ENCODE results near the gene GDPD5.
"Not testable (repeated sequence)": the region's sequence is repeated elsewhere in the genome, so short reads cannot be mapped to it uniquely, and the experiment has no call there.

GDPD5 gene

GRCh38 chr11:75424396-75424795, 101.3 kb downstream of the GDPD5 start:
- no peak for DNase-seq

- DNase-seq: no peak
These were observed 102.0 kb downstream of the GDPD5 start for GRCh38 chr11:75423721-75424120.

DNA sequence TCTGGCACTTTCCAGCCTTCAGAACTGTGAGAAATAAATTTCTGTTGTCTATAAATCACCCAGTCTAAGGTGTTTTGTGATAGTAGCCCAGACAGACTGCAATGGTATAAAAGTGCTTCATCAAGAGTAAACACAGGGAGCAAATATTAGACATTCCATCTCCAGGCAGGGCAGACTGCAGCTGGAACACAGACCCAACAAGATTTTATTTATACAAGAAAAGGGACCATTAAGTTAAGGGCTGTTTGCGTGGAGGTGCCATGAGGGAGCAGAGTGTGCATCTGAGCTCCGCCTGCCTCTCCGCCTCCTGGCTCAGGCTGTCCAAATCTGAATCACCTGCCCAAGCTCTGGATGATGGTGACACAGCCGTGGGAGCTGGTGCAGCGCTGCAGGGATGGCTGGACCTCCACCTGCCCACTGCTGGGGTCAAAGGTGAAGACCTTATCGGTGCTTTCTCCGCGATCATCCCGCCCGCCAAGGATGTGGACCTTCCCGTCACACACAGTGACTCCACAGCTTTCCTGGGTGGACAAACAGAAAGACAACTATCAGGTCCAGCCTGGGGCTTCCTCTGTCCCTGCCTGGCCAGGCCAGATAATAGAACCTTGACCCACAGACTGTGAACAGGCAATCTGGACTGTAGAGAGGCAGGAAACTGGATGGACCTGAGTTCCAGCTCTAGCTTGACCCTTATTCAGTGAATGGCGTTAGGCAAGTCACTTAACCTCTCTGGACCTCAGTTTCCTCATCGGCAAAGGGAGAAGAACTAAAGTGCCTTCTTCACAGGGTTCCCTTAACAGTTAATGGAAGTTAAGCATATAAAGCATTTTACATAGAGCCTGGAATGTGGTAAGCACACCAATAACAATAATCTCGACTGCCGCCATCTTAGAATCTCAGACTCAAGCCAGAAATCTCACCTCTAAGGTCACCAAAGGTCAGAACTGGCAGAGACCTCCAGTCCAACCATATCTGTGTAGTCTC, 103.2 kb downstream of the GDPD5 start:
- DNase-seq: no peak

- no peak for DNase-seq
These were observed 103.9 kb downstream of the GDPD5 start for GRCh38 chr11:75421902-75422247.

- DNase-seq: no peak
These were observed 104.6 kb downstream of the GDPD5 start for GRCh38 chr11:75421035-75421602.

- DNase-seq: no peak
These were observed 105.3 kb downstream of the GDPD5 start for GRCh38 chr11:75420224-75421034.

GRCh38 chr11:75413864-75414263, 111.9 kb downstream of the GDPD5 start:
- DNase-seq: no peak

GRCh38 chr11:75413146-75413545, 112.6 kb downstream of the GDPD5 start:
- DNase-seq: not testable (repeated sequence)

GRCh38 chr11:75409971-75410370, 115.8 kb downstream of the GDPD5 start:
- not testable (repeated sequence) for DNase-seq

GRCh38 chr11:75408957-75409219, 116.9 kb downstream of the GDPD5 start:
- DNase-seq: no peak

GRCh38 chr11:75406338-75406777, 119.4 kb downstream of the GDPD5 start:
- DNase-seq: no peak

DNA sequence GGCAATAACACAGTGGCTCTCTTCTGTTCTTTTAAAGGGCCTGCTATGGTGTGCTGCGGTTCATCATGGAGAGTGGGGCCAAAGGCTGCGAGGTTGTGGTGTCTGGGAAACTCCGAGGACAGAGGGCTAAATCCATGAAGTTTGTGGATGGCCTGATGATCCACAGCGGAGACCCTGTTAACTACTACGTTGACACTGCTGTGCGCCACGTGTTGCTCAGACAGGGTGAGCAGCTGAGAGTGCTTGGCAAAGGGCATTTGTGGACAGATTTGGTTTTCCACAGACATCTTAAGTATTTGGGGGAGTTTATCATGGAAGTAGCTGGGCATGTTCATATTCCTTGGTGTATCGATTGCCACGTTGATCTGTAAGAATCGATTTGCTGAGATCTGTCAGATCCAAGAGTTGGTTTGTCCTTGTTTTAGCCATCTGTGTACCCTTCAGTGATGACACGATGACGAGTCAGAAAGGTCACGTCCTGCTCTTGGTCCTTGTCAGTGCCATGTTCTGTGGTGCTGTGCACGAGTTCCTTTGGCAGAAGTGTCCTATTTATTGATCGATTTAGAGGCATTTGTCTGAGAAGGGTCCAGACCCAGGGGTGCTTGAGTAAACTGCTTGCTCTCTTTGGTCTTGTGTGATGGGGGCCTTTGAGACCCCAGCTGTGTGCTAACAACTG, 121.6 kb downstream of the GDPD5 start:
- no peak for DNase-seq

DNA sequence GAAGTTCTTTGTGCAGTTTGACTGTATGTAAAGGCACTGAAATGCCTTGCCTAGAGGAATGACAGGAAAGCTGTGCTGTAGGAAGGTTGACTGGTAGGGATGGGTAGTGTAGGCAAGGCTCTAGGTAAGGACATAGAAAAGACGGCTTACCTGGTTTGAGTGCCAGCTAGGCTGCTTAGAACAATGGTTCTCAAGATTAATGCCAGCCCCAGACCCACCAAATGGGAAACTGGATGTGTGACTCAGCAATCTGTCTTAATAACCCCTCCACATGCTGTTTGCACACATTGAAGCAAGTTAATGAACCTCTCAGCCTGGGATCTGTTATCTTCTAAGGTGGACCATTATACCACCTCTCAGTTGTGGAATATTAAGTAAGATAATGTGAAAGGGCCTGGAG, 122.7 kb downstream of the GDPD5 start:
- no peak for DNase-seq

DNA sequence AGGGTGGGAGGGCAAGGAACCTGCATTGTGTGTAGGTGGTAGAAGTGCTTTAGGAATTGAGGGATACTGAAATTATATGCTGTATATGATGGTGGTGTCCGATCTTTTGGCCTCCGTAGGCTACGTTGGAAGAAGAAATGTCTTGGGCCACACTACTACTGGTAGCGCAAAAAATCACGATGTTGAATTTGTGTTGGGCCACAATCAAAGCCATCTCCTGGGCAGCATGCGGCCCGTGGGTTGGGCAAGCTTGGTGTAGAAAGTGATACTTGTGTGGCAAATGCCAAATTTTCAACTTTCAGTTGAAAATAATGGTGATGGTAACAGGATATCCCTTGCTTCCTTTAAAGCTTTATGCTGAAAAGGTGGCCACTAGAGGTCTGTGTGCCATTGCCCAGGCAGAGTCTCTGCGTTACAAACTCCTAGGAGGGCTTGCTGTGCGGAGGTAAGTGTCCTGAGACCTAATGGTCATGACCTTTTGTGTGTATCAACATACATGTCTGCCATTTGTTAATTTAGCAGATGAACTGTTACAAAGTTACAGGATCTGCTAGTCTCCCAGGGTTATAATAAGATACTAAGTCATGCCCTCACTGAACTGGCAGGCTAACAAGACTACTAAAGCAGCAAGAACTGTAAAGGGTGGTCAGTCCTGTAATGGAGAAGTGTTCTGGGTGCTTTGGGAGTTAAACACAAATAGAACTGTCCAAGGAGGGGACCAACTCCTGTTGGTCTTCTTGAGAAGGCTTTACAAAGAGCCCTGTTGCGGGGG, 123.6 kb downstream of the GDPD5 start:
- no peak for DNase-seq

DNA sequence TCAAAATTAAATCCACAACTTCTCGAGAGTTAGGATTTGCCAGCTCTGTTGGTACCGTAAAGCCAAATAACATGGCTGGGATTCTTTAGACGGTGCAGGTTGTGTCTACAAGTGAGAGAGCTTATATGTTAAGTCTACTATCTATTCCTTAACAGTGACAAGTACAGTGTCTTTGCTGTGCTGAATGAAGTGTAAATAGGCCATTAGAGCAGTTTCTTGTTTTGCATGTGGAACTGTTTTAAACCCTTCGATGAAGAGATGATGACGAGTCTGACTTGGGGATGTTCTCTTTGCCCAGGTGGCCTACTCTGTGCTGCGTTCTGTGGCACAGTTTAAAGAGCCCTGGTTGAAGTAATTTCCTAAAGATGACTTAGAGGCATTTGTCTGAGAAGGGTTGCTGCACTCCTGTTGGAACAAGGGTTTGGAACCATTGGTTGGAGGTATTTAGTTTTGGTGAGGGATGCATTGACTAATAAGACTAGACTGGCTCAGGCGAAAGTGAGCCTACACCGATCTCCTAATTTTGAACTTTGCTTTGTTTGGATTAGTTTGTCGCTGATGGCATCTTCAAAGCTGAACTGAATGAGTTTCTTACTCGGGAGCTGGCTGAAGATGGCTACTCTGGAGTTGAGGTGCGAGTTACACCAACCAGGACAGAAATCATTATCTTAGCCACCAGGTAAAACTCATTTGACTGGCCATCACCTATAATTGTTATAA, 125.4 kb downstream of the GDPD5 start:
- DNase-seq: no peak

DNA sequence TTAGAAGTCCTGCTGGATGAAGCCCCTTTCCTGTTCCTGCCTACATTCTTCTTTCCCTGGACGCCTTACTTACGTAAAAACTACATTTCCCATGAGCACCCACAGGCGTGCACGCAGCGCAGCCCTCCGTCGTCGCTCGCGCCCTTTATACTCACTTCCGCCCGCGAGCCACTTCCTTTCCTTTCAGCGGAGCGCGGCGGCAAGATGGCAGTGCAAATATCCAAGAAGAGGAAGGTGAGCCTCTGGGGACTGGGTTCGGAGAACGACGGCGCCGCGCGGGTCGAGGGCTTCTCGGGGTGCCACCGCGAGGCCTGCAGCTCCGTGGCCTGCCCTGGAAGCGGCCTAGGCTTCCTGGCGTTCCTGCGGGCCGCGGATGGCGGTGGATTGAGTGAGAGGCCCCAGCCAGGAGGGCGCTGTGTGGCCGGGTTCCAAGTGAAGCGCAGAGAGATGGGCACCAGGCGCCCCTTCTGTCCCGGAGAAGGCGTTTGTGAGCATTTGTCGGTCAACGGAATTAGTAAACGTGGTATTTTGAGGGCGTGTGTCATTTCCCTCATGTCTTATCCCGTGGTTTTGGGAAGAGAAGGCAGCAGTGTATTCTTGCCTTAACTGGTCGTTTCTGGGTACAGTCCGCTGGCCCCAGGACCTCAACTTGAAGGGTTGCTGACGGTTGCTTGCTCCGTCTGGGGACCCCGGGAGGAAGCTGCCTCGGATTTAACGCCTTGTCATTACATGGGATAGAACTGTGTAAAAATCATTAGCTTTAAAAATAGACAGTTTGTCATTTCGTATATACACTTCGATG, 126.2 kb downstream of the GDPD5 start, which contains the start of gene RPS3:
Gene RPS3 (plus strand): TSS at position 175 of the 802 bp plus-strand sequence. CDS start 30 bp downstream, at position 205.
- peak; percentile 91 for DNase-seq

GRCh38 chr11:75398906-75399305, 126.8 kb downstream of the GDPD5 start:
- DNase-seq: no peak

GRCh38 chr11:75394085-75394840, 131.5 kb downstream of the GDPD5 start:
- no peak for DNase-seq

GRCh38 chr11:75389925-75390324, 135.8 kb downstream of the GDPD5 start:
- no peak for DNase-seq

DNA sequence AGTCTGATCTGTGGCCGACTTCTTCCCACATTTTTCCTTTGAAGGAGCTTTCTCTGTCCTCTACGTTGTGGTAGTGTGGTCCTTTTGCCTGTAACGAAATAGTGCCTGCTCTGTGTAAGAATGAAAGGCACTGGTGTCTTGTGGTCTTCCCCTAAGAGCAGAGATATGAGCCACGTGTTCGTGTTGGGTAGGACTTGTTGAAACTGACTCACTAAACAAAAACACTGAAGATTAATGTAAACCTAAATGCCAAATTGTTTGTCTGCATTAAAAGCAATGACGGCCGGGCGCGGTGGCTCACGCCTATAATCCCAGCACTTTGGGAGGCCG, 136.5 kb downstream of the GDPD5 start:
- DNase-seq: no peak

Data from NCI-H2107 (cell line).